HepG2 (cell line): Measurements from ENCODE around the gene MYBL2. TPM values are rescaled to one million over a fixed set of nuclear protein-coding genes. Genes with fewer than 3 reads are reported as not detected.

Source experiments
- DNMT1 ChIP-seq: sonication (generic); formaldehyde crosslinking; IDR thresholded peaks from 2 replicates; pipeline ENCODE4 v1.5.1; 2020; ENCODE audit warnings: mild to moderate bottlenecking, missing genetic modification reagents
- FOXO1 ChIP-seq: sonication (generic); formaldehyde crosslinking; IDR thresholded peaks from 2 replicates; pipeline ENCODE4 v1.4.0; 2020; ENCODE audit warnings: missing genetic modification reagents
- JUND ChIP-seq: sonication (generic); formaldehyde crosslinking; IDR thresholded peaks from 2 replicates; pipeline ENCODE4 v1.8.0; 2022; ENCODE audit warnings: mild to moderate bottlenecking, missing genetic modification reagents
- KAT2B ChIP-seq: fragments of 150-350 bp; IDR thresholded peaks from 2 replicates; pipeline ENCODE4 v1.6.1; 2014; ENCODE audit warnings: low read depth, low read length, borderline replicate concordance
- KLF11 ChIP-seq: IDR thresholded peaks from 2 replicates; pipeline ENCODE4 v1.6.1; 2016; ENCODE audit warnings: missing compliant biosample characterization
- MTF1 ChIP-seq: sonication (generic); formaldehyde crosslinking; IDR thresholded peaks from 2 replicates; pipeline ENCODE4 v1.5.0; 2020; ENCODE audit warnings: missing genetic modification reagents
- PITX1 ChIP-seq: sonication (generic); formaldehyde crosslinking; IDR thresholded peaks from 2 replicates; pipeline ENCODE4 v1.5.1; 2020; ENCODE audit warnings: mild to moderate bottlenecking, missing genetic modification reagents
- SP4 ChIP-seq: sonication (generic); formaldehyde crosslinking; IDR thresholded peaks from 2 replicates; pipeline ENCODE4 v1.8.1; 2023; ENCODE audit warnings: mild to moderate bottlenecking, missing genetic modification reagents
- SP5 ChIP-seq: IDR thresholded peaks from 2 replicates; pipeline ENCODE4 v1.6.1; 2016; ENCODE audit warnings: low read depth, borderline replicate concordance
- TCF7 ChIP-seq: sonication (generic); IDR thresholded peaks from 2 replicates; pipeline ENCODE4 v1.6.1; 2016; ENCODE audit warnings: antibody characterized with exemption, low read depth
- THAP11 ChIP-seq: IDR thresholded peaks from 2 replicates; pipeline ENCODE4 v1.6.1; 2016; ENCODE audit warnings: missing biosample characterization, missing genetic modification reagents
- WIZ ChIP-seq: sonication (generic); formaldehyde crosslinking; IDR thresholded peaks from 2 replicates; pipeline ENCODE4 v1.5.1; 2020; ENCODE audit warnings: mild to moderate bottlenecking, missing genetic modification reagents
- ZNF501 ChIP-seq: sonication (generic); formaldehyde crosslinking; IDR thresholded peaks from 2 replicates; pipeline ENCODE4 v1.5.1; 2020; ENCODE audit warnings: mild to moderate bottlenecking, moderate library complexity, missing genetic modification reagents
- ZNF558 ChIP-seq: sonication (generic); formaldehyde crosslinking; IDR thresholded peaks from 2 replicates; pipeline ENCODE4 v1.9.0; 2022; ENCODE audit warnings: mild to moderate bottlenecking, missing genetic modification reagents, borderline replicate concordance
- polyA plus RNA-seq, 8 experiments: library from polyadenylated mRNA; depleted of rRNA in 3 of 8; stranded (reverse) in 7 of 8; unstranded in 1 of 8; fragments of >200 nt; fragmentation: Illumina TruSeq in 4 of 8; extraction: Trizol in 4 of 8; gene quantifications; 2 replicates each; pipeline versions ENCODE4 v1.2.1 to v1.2.3, GENCODE V29; 2011 to 2016; ENCODE audit warnings: low read depth in 4 of 8, missing spikeins in 1 of 8, mixed read lengths in 1 of 8; ENCODE audit not compliant: insufficient read depth in 1 of 8
- total RNA-seq, 5 experiments: library from RNA; depleted of rRNA; stranded (reverse); fragments of >200 nt; fragmentation: Illumina TruSeq; extraction: Trizol; gene quantifications; 2 replicates each; pipeline ENCODE4 v1.2.3, GENCODE V29; 2016; ENCODE audit warnings: low read depth in 1 of 5
- TF ChIP-seq, protein P1 (sequence below): sonication (generic); formaldehyde crosslinking; IDR thresholded peaks from 2 replicates; pipeline ENCODE4 v1.5.0; 2020; ENCODE audit warnings: mild to moderate bottlenecking, missing genetic modification reagents, borderline replicate concordance
- TF ChIP-seq, protein P2 (sequence below): sonication (generic); formaldehyde crosslinking; IDR thresholded peaks from 2 replicates; pipeline ENCODE4 v1.4.0; 2020; ENCODE audit warnings: missing genetic modification reagents
- TF ChIP-seq, protein P3 (sequence below): sonication (generic); formaldehyde crosslinking; IDR thresholded peaks from 2 replicates; pipeline ENCODE4 v1.4.0; 2020; ENCODE audit warnings: mild to moderate bottlenecking, missing genetic modification reagents
- TF ChIP-seq, protein P4 (sequence below): sonication (generic); formaldehyde crosslinking; IDR thresholded peaks from 2 replicates; pipeline ENCODE4 v1.8.0; 2022; ENCODE audit warnings: mild to moderate bottlenecking, missing genetic modification reagents, moderate library complexity

Gene MYBL2
- total and polyA plus RNA-seq, 2 of the 13 experiments (the other 11 are each of a cell fraction or from before 2014, with no cell fraction given) = 11.9 to 66.2 TPM

DNA sequence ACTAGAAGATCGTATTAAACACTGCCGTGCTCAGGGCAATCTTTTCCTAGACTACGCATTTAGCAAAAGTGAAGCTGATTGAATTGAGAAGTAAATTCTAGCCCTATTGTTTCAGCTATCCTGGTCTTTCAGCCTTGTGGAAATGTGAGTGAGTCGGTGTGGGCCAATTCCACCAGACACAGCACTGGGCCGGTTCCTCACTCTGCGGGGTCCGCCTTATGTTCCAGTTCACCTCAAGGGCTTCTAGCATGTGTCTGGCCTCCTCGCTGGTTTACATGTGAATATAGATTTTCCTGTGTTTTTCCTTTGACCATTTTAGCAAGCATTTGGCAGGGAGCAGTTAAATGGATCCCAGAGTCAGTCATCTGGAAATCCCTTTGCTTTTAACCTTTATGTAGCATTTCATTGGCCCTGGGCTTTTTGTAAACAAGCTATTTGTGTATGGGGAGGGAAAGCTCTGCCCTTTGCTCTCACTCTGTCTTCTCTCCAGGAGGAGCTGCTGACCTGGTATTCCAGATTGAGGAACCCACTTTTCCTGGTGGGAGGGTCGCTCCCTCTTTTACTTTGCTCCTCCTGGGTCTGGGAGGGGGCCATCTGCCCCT is 72.3 kb downstream of the MYBL2 start (continued):
- TF ChIP-seq, protein P1, sequence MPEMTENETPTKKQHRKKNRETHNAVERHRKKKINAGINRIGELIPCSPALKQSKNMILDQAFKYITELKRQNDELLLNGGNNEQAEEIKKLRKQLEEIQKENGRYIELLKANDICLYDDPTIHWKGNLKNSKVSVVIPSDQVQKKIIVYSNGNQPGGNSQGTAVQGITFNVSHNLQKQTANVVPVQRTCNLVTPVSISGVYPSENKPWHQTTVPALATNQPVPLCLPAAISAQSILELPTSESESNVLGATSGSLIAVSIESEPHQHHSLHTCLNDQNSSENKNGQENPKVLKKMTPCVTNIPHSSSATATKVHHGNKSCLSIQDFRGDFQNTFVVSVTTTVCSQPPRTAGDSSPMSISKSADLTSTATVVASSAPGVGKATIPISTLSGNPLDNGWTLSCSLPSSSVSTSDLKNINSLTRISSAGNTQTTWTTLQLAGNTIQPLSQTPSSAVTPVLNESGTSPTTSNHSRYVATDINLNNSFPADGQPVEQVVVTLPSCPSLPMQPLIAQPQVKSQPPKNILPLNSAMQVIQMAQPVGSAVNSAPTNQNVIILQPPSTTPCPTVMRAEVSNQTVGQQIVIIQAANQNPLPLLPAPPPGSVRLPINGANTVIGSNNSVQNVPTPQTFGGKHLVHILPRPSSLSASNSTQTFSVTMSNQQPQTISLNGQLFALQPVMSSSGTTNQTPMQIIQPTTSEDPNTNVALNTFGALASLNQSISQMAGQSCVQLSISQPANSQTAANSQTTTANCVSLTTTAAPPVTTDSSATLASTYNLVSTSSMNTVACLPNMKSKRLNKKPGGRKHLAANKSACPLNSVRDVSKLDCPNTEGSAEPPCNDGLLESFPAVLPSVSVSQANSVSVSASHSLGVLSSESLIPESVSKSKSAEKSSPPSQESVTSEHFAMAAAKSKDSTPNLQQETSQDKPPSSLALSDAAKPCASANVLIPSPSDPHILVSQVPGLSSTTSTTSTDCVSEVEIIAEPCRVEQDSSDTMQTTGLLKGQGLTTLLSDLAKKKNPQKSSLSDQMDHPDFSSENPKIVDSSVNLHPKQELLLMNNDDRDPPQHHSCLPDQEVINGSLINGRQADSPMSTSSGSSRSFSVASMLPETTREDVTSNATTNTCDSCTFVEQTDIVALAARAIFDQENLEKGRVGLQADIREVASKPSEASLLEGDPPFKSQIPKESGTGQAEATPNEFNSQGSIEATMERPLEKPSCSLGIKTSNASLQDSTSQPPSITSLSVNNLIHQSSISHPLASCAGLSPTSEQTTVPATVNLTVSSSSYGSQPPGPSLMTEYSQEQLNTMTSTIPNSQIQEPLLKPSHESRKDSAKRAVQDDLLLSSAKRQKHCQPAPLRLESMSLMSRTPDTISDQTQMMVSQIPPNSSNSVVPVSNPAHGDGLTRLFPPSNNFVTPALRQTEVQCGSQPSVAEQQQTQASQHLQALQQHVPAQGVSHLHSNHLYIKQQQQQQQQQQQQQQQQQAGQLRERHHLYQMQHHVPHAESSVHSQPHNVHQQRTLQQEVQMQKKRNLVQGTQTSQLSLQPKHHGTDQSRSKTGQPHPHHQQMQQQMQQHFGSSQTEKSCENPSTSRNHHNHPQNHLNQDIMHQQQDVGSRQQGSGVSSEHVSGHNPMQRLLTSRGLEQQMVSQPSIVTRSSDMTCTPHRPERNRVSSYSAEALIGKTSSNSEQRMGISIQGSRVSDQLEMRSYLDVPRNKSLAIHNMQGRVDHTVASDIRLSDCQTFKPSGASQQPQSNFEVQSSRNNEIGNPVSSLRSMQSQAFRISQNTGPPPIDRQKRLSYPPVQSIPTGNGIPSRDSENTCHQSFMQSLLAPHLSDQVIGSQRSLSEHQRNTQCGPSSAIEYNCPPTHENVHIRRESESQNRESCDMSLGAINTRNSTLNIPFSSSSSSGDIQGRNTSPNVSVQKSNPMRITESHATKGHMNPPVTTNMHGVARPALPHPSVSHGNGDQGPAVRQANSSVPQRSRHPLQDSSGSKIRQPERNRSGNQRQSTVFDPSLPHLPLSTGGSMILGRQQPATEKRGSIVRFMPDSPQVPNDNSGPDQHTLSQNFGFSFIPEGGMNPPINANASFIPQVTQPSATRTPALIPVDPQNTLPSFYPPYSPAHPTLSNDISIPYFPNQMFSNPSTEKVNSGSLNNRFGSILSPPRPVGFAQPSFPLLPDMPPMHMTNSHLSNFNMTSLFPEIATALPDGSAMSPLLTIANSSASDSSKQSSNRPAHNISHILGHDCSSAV (CRISPR knock-in tag) = 0 out of 2 replicates have a peak, but pooled peaks have one; percentile 38
- TF ChIP-seq ZNF558 (CRISPR knock-in tag) (no peak), FOXO1 (CRISPR knock-in tag) (peak; percentile 56; the same call in 1 of the 2 replicates), PITX1 (CRISPR knock-in tag) (no peak), JUND (CRISPR knock-in tag) (no peak), WIZ (CRISPR knock-in tag) (peak; percentile 36; the same call in 1 of the 2 replicates), SP4 (CRISPR knock-in tag) (no peak), ZNF501 (CRISPR knock-in tag) (peak; percentile 19; the same call in 1 of the 2 replicates), KLF11 (CRISPR knock-in tag) (no peak), THAP11 (CRISPR knock-in tag) (no peak), DNMT1 (0 out of 2 replicates have a peak, but pooled peaks have one; percentile 23), TCF7 (no peak), SP5 (peak; percentile 65), KAT2B (no peak), MTF1 (no peak)
- TF ChIP-seq, protein P2, sequence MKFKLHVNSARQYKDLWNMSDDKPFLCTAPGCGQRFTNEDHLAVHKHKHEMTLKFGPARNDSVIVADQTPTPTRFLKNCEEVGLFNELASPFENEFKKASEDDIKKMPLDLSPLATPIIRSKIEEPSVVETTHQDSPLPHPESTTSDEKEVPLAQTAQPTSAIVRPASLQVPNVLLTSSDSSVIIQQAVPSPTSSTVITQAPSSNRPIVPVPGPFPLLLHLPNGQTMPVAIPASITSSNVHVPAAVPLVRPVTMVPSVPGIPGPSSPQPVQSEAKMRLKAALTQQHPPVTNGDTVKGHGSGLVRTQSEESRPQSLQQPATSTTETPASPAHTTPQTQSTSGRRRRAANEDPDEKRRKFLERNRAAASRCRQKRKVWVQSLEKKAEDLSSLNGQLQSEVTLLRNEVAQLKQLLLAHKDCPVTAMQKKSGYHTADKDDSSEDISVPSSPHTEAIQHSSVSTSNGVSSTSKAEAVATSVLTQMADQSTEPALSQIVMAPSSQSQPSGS (CRISPR knock-in tag) = no peak
- TF ChIP-seq, protein P3, sequence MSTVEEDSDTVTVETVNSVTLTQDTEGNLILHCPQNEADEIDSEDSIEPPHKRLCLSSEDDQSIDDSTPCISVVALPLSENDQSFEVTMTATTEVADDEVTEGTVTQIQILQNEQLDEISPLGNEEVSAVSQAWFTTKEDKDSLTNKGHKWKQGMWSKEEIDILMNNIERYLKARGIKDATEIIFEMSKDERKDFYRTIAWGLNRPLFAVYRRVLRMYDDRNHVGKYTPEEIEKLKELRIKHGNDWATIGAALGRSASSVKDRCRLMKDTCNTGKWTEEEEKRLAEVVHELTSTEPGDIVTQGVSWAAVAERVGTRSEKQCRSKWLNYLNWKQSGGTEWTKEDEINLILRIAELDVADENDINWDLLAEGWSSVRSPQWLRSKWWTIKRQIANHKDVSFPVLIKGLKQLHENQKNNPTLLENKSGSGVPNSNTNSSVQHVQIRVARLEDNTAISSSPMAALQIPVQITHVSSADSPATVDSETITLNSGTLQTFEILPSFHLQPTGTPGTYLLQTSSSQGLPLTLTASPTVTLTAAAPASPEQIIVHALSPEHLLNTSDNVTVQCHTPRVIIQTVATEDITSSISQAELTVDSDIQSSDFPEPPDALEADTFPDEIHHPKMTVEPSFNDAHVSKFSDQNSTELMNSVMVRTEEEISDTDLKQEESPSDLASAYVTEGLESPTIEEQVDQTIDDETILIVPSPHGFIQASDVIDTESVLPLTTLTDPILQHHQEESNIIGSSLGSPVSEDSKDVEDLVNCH (CRISPR knock-in tag) = no peak
- TF ChIP-seq, protein P4, sequence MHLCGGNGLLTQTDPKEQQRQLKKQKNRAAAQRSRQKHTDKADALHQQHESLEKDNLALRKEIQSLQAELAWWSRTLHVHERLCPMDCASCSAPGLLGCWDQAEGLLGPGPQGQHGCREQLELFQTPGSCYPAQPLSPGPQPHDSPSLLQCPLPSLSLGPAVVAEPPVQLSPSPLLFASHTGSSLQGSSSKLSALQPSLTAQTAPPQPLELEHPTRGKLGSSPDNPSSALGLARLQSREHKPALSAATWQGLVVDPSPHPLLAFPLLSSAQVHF (CRISPR knock-in tag) = no peak
